HG02759 (cell line): Measurements from ENCODE around the gene MAN2A1.

Experiments used
- ATAC-seq: cut with Tn5 transposase; IDR thresholded peaks from one replicate; pipeline ENCODE4 v1.9.1; 2021; ENCODE audit warnings: mild to moderate bottlenecking, moderate library complexity; ENCODE audit not compliant: unreplicated experiment

The MAN2A1 gene

DNA sequence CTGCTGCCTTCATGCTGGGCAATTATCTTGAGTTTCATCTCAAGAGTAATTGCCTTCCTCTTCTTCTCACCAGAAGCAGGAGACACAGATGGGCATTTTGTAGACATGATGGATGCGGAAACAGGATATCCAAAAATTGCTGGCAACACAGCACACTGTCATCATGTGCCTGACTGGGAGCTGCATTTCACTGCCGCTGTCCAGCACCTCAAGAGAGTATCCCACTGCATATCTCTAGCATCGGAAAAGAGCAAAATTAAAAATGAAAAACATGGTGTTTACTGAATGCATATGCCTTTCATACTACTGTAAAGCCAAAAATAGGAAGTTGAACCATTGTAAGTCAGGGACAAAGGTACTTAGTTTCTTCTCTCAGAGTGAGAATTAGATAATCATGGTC, 210.7 kb downstream of the MAN2A1 start:
- no peak for ATAC-seq

DNA sequence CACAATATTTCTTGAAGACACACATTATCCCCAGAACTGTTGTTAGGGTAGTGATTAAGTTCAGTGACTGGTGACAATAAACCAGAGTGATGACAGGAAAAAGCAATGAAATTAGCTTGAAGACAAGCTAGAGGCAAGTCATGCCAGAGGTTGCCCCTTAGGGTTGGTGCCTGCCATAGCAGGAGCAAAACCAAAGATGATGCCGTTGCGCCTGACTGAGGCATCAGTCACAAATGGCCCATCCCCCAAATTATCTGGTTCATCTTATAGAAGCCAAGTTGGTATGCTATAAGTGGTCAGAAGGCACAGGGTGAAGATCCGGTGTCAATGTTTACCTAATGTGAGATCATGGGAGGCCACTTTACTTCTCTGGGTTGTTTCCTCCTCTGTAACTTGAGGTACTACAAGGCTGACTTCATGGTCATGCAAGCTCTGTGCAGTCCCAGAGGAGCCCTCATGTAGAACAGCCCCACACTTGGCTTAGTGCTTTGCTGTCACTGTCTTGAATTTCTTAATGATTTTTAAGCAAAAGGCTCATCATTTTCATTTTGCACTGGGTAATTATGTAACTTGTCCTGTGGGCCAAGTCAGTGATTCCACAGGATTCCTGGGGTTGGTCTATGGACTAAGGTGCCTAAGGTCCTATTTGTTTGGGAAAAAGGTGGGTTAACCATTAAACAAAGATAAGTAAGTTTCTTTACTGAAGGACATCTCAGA, 211.3 kb downstream of the MAN2A1 start:
- no peak for ATAC-seq

DNA sequence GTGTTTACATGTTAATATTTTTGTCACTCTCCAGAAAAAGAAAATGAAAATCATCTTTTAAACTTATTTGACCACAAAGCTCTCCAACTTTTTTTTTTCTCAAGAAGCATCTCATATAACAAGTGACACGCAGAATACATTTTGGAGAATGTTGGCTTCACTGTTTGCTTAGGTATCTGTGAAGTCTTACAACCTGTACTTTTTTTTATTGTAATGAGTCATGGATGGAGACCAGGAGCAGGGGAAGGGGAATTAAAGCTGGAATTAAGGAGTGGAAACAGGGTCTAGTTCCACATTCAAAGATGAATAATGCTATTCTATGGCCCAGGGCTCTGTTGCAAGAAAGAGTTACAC, 211.9 kb downstream of the MAN2A1 start:
- no peak for ATAC-seq

DNA sequence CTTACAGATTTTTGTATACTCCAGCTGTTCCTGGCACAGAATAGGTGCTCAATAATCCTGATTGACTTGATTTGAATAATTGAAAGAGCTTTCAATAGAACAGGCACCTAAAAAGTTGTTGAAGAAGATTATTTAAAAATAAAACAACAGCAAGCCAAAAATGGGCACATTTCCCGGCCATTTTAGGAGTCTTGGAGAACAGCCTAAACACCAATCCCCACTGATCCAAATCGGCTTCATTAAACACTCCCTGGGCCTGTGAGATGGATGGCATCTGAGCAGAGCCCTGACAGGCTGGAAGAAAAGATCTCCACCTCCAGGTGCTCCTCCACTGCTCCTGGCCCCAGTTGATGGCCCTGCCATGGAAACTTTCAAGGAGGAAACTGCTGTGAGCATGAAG, 213.3 kb downstream of the MAN2A1 start:
- ATAC-seq = no peak

DNA sequence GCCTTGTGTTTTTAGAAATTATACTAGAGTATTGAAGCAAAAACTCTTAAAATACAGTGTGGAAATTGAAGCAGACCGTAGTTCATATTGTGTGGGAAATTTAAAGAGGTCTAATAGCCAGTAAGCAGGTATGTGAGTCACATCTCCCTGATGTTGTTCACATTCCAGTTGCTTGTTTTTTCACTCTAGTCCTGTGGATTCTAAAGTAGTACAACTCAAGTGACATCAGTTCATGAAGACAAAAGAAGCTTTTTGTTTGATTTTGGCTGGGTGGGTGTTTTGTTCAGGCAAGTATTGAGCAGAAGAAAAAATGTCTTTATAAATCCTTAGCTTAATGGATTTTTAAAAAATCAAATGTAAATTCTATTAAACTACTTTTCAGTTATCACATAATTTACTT, 216.2 kb downstream of the MAN2A1 start:
- no peak for ATAC-seq

DNA sequence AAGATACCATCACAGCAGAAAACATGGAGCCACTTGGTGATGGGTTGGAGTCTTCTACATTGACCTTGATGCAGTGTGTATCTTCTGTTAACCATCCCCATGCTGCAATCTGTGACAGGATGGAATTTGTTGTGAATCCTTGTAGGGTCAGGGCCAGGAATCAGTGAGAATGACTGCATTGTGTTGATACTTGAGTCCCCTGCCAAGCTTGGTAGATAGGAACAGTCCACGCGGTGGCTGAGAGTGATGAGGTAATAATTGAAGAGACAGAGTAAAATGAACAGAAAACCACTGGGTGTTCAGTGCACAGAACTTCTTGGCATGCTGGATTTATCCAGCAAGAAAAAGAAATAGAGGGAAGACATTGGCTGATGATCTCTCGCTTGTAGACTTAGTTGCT, 217.5 kb downstream of the MAN2A1 start:
- ATAC-seq = no peak

DNA sequence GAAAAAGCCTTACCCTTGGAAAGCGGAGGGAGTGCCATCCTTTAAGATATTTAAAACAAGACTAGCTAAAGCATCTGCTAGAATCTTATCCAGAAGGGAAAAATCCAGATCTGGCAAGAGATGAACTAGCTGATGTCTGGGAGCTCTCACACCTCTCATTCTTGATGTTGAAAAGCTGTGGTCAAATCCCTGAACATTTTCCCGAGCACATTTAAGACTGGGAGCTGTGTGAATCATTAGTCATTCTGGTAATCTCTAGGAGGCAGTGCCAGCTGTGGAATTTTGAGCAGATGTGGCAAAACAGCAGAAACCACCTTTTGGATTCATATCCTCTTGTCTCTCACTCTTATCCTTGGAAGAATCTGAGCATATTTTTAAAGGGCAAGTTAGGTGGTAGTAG, 218.0 kb downstream of the MAN2A1 start:
- ATAC-seq = no peak

DNA sequence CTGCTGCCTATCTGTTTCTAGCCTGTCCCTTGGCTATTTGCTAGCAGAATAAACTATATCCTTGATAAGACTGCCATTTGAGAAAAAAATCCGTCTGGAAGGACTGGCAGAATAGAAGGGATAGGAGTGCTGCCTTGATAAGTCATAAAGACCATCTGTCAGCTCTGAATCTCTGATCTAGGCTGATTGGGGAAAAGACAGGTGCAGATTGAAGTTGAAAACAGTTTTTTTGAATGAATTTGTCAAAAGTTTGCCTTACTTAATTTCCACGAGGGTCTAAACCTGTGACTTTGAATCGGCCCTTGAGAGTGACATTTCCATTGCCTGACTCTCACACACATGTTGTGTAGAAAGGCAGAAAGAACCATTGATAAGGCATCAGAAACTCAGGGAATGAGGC, 218.6 kb downstream of the MAN2A1 start:
- no peak for ATAC-seq

DNA sequence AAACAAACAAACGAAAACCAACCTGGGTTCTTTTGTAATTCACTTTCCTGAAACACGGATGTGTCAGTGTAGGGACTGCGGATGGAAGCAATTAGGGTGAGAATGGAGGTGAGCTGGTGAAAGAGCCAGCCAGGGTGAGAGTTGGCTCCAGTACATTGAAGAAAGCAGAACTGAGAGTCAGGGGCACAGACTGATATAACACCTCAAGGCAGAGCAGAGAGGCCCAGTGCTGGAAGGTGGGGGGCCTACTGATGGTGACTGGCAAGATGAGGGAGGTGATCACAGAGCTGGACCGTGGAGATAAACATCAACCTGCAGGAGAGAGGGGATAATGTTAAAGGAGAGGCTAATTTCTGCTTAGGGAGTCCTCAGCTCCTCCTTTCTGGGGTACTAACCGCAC, 221.1 kb downstream of the MAN2A1 start:
- no peak for ATAC-seq

DNA sequence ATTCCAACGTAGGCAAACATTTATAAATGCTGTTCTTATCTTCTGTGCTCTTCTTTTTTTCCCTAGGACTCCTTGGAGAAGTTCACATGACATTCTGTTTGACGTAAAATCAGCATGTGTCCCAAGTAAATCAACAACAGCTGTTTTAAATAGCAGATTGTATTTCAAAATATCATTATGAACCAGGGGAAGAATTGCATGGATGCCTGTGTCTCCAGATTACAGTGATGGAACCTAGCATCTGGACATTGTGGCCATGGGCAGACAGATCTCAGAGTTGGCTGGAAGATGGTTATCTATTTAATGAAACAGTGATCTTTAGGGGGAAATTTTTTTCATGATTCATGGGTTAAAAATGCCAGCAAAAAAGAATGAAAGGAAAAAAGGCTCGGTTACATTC, 222.0 kb downstream of the MAN2A1 start:
- ATAC-seq = no peak

DNA sequence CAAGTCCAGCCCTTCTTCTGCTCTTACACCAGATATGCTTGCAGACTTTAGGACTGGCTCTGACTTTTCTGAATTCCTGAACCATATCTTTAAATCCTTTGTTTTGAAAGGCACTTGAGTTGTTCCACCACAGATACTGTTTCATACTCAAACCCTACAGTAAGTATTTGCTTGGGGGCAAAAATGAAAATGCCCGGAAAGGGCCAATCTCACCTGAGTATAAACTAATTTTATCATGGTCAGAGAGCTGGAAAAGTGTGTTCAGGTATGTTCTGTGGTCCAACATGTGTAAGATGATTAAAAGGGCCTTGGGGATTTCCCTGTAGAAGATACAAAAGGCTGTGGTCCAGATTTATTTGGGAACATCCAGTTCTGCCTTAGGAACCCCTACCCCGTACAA, 225.2 kb downstream of the MAN2A1 start:
- no peak for ATAC-seq

DNA sequence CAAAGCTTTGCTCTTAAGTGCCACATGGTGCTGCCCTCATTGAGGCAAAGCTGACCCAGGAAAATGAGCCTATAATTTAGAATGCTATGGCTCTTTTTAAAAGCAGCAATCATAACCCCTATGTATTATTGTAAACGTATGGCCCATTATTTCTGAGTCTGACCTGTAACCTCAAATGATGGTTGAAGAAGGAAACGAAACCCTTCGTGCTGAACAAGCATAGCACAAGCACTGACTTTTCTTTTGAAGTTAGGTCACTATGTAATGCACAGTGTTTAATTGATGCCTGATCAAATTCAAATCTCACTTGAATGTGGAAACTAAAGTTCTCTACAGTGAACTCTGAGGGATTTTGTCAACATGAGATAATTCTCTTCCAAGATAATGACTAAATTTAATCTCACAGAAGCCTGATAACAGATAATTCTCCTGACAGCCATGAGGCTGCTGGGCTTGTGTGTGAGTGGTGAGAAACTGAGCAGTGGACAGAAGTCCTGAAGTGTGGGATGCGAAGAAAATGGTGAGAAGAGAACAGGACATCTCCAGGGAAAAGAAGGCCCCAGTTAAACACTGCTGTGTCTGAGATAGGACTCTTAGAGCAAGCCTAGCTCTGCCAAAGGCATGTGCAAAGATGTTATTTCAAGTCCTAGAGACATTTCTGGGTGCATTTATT, 226.9 kb downstream of the MAN2A1 start:
- ATAC-seq = no peak
